ENCODE results near the gene STIM1.
"Not testable (repeated sequence)": the region's sequence is repeated elsewhere in the genome, so short reads cannot be mapped to it uniquely, and the experiment has no call there.

The STIM1 gene

DNA sequence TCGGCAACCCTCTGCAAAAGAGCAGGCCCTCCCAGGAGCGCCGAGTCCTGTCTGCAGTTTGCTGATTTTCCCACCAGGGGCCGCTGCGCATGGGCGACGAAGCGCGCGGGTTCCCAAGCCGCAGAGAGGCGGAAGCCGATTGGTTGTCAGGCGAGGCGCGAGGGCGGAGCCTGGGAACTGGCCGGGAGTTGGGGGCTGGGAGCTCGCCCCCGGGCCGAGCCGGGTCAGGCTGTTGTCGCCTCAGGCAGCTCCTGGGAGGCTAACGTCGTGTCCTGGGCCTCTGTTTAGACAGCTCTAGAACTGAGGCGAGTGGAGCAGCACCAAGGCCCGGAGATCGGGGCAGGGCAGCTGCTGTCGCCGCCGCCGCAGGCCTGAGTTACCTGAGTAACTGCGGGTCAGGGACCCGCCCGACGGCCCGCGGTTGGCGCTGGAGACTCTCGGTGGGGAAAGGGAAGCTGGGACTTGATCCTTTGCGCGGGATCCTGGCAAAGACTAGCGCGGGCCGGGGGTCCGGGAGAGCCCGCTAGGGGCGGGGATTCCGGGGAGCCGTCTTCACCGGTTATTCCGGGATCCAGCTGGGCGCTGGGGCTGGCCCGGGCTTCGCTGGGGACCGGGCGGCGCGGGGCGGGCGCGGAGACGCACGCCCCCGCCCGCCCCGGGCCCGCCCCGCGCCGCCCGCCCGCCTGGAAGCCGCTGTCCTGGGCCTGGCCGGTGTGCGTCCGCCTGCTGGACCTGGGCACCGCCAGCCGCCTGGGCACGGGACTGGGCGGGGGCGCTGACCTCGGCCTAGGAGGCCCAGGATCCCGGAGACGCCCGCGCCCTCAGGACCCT lies at the start of gene STIM1:
Gene STIM1 (plus strand): TSS at position 688 of the 831 bp plus-strand sequence. CDS start 607 bp downstream, outside the sequence.
- peak; percentile 96 to 98 for DNase-seq (ENCODE audit: low read depth in 2 of 2)

- peak; percentile 41 to 61 for DNase-seq (ENCODE audit: low read depth in 2 of 2)
Measured at GRCh38 chr11:3807909-3808860, 47.3 kb upstream of the STIM1 start, which contains the start of gene PGAP2. PGAP2 (plus strand) TSS chr11:3808560; CDS start chr11:3811260, 2,700 bp downstream.

DNA sequence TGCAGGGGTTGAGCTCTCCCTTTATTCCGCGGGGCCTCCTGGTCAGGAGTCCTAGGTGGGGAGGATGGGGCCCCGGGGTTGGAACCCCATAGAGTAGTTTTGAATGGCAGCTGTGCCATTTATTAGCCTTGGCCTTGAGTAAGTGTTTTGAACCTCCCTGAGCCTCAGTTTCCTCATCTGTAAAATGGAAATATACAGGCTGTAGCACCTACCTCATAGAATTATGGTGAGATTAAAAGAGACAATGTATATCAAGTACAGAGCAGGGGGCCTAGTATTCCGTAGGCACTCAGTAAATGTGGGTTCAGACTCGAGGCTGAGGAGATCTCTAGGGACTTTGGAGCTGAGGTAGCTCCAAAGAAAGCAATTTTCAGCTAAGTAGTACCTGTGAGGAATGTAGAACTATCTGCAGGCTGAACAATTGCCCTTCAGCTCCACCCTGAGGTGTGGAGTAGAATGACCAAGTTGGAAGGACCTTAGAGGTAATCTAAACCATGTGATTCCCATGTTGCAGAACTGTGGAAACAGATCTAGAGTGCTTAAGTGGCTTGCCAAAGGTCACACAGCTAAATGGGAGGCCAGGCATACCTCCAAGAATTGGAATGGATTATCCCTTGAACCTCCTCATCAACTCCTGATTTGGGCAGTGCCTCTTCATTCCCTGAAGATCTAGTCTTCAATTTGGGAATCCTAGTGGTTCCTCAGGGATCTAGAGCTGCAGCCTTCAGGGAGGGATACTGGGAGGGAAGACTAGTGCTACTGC lies 46.4 kb upstream of the STIM1 start:
- no peak for DNase-seq (ENCODE audit: low read depth in 2 of 2)

DNA sequence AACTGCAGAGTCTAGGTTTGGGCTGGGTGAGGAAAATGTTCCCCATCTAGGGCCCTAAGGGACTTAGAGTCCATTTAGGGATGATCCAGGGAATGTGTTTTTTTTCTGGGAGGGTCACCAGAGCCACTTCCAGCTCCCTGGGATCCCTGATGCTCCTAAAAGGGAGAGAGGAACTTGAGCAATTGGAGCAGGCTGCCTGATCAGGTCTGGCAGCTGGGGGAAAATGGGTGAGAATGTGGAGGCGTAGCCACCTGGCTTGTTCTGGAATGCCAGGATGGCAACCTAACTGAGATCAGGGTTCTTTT lies 45.9 kb upstream of the STIM1 start:
- DNase-seq (ENCODE audit: low read depth in 2 of 2), result no peak

- no peak for DNase-seq (ENCODE audit: low read depth in 2 of 2)
Measured at GRCh38 chr11:3810446-3810845, 45.0 kb upstream of the STIM1 start.

DNA sequence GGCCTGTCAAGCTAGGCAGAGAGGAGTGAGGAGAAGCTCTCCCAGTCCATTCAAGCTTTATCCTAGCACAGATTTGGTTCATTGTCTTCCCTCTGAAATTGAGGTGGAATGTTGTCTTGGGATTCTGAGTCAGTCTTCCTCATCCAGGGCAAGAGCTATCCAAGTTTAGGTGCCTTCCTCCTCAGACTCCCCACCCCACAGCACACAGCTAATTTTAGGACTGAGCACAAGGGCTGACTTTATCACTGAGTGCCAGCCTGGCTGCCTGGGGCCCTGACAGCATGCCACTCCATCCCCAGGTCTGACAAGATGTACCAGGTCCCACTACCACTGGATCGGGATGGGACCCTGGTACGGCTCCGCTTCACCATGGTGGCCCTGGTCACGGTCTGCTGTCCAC lies 44.5 kb upstream of the STIM1 start:
- no peak for DNase-seq (ENCODE audit: low read depth in 2 of 2)

GRCh38 chr11:3814832-3815231 lies 40.6 kb upstream of the STIM1 start:
- not testable (repeated sequence) for DNase-seq (ENCODE audit: low read depth in 2 of 2)

GRCh38 chr11:3815845-3816244 lies 39.6 kb upstream of the STIM1 start:
- DNase-seq (ENCODE audit: low read depth in 2 of 2), result no peak

DNA sequence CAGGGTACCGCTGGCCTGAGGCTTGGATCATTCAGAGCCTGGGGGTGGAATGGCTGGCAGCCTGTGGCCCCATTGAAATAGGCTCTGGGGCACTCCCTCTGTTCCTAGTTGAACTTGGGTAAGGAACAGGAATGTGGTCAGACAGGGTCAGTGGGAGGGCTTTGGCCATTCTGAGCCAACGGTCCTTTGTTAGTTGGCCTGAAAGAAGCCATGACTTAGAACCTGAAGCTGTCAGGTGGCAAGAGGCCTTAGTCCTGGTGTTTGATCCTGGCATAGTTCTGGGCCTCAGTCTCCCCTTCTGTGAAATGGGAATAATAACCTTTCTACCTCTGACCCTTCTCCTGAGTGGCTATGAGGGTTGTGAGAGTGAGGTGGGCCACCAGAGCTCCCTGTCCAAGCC lies 38.8 kb upstream of the STIM1 start:
- no peak for DNase-seq (ENCODE audit: low read depth in 2 of 2)

DNA sequence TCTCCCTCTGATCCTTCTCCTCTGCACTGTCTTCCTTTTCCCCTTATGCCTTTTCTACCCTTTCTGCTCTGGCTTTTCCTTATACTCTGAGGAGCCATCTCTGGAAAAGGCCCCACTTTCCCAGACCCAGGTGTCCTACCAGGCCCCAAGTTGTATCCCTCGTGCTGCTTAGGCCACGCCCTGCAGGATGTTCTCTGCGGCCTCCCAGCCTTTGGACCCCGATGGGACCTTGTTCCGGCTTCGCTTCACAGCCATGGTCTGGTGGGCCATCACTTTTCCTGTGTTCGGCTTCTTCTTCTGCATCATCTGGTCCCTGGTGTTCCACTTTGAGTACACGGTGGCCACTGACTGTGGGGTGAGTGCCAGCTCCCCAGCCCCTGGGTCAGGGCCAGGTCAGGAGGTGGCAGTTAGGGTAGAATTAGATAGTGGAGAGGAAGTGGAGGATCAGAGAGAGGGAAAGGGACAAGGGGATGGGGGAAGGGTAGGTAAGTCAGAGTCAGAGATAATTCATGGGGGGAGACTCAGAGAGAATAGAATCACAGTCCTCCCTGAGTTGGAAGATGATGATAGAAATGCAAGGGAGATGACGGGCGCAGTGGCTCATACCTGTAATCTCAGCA lies 38.2 kb upstream of the STIM1 start:
- no peak for DNase-seq (ENCODE audit: low read depth in 2 of 2)

DNA sequence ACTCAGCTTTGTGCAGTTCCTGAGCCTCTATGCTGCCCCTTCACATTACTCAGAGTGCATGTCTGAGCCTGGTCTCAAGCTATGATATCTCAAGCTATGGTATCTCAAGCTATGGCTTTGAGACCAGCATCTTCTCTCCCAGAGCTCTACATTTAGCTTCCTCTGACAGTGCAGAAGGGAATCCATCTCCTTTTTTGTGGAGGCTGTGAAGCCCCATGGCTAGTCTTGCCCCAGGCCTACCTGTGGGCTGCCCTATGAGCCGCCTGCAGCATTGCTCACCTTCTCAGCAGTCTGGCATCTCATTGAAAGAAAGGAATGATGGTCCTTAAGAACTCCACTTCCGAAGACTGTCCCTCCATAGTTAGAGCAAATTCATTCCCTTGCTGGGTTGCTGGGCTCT lies 34.5 kb upstream of the STIM1 start:
- DNase-seq (ENCODE audit: low read depth in 2 of 2), result no peak

DNA sequence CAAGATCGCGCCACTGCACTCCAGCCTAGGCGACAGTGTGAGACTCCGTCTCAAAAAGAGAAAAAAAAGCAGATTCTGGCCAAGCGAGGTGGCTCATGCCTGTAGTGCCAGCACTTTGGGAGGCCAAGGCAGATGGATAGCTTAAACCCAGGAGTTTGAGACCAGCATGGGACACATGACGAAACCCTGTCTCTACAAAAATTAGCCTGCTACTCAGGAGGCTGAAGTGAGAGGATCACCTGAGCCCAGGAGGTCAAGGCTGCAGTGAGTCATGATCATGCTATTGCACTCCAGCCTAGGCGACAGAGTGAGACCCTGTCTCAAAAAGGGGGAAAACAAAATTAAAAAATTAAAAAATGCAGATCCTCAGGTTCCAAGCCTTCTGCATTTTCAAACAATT lies 33.2 kb upstream of the STIM1 start:
- no peak for DNase-seq (ENCODE audit: low read depth in 2 of 2)

- no peak for DNase-seq (ENCODE audit: low read depth in 2 of 2)
Measured at GRCh38 chr11:3823303-3823702, 32.2 kb upstream of the STIM1 start.

- no peak for DNase-seq (ENCODE audit: low read depth in 2 of 2)
Measured at GRCh38 chr11:3823762-3824506, 31.5 kb upstream of the STIM1 start.

- peak; percentile 74 to 77 for DNase-seq (ENCODE audit: low read depth in 2 of 2)
Measured at GRCh38 chr11:3824714-3825472, 30.6 kb upstream of the STIM1 start.

GRCh38 chr11:3825473-3826154 lies 29.9 kb upstream of the STIM1 start:
- no peak for DNase-seq (ENCODE audit: low read depth in 2 of 2)

- DNase-seq (ENCODE audit: low read depth in 2 of 2), result no peak
Measured at GRCh38 chr11:3826721-3827120, 28.7 kb upstream of the STIM1 start.

DNA sequence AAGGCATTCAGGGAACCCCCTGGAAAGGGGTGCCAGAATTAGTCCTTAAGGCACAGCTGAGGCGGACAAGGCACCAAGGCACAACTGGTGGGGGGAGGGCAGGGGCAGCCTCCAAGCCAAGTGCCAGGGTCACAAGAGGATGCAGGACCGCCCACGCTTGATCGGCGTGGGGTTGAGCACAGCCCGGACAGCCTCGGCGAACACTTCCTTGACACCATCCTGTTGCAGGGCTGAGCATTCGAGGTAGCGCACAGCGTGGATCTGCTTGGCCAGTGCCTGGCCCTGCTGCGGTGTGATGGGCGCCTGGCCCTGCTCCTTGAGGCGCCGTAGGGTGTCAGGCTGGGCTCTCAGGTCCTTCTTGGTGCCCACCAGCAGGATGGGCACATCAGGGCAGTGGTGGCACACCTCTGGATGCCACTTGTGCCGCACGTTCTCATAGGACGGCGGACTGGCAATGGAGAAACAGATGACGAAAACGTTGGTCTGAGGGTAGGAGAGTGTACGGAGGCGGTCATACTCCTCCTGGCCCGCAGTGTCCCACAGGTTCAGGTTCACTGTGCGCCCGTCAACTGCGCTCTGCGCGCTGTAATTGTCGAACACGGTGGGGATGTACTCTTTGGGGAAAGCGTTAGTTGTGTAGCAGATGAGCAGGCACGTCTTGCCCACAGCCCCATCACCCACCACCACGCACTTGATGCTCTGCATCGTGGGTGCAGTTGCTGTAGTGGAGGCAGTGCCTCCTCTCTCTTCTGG lies 27.9 kb upstream of the STIM1 start:
- no peak for DNase-seq (ENCODE audit: low read depth in 2 of 2)

- DNase-seq (ENCODE audit: low read depth in 2 of 2), result no peak
Measured at GRCh38 chr11:3830088-3830487, 25.4 kb upstream of the STIM1 start.
